ENCODE data around the gene GIMAP8.
"Not testable (repeated sequence)": the region's sequence is repeated elsewhere in the genome, so short reads cannot be mapped to it uniquely, and the experiment has no call there.

GIMAP8 gene

GRCh38 chr7:150453892-150454291 is 3.5 kb downstream of the GIMAP8 start:
- DNase-seq (ENCODE audit: low spot score): no peak
- Histone ChIP-seq H3K27ac (replicated peaks; ENCODE audit: low read length) (no peak overlapping the region), H3K18ac (ENCODE audit: low read length) (no peak overlapping the region), H3K4me2 (ENCODE audit: insufficient read depth, low read length, poor library complexity, severe bottlenecking) (no peak overlapping the region), H3K9ac (ENCODE audit: low read depth, low read length, poor library complexity) (peak overlapping the region; percentile 9), H3K14ac (ENCODE audit: low read length) (no peak overlapping the region), H2BK5ac (ENCODE audit: low read length) (no peak overlapping the region), H2AK5ac (ENCODE audit: low read depth, low read length) (no peak overlapping the region), H3K4me3 (ENCODE audit: low read length in 2 of 2) (no peak overlapping the region), H4K91ac (ENCODE audit: low read depth, low read length, poor library complexity) (no peak overlapping the region), H3K79me1 (ENCODE audit: low read depth, low read length) (no peaks in the 10 kb centered on the region), H3K36me3 (replicated peaks in 1 of 2; ENCODE audit: control insufficient read depth in 2 of 2, insufficient read depth in 2 of 2, low read length in 2 of 2) (no peaks in the 10 kb centered on the region), H3K9me3 (replicated peaks in 1 of 2; ENCODE audit: control insufficient read depth in 2 of 2, insufficient read depth in 1 of 2, low read depth in 1 of 2, low read length in 2 of 2) (peaks cover 0 to 9% of the 10 kb centered on the region in 2 donors), H2BK12ac (ENCODE audit: low read length) (no peak overlapping the region), H3K23ac (ENCODE audit: low read depth, low read length, poor library complexity) (peak overlapping the region; percentile 27), H2AFZ (ENCODE audit: low read length) (no peak overlapping the region), H4K8ac (ENCODE audit: low read depth, low read length) (no peak overlapping the region), H3K4me1 (ENCODE audit: control insufficient read depth in 2 of 2, insufficient read depth in 1 of 2, low read depth in 1 of 2, low read length in 2 of 2) (peaks cover 0 to 4% of the 10 kb centered on the region in 2 donors), H2BK15ac (ENCODE audit: low read length) (no peak overlapping the region), H2BK120ac (ENCODE audit: low read depth, low read length) (no peak overlapping the region), H3K27me3 (ENCODE audit: control insufficient read depth in 3 of 3, insufficient read depth in 3 of 3, low read depth in 1 of 3, low read length in 3 of 3) (peaks cover 0 to 31% (median 0%) of the 10 kb centered on the region in 3 experiments), H3K4ac (ENCODE audit: low read length) (no peak overlapping the region)
- WGBS, 2 donors (ENCODE audit: extremely low coverage in 2 of 2, insufficient read length in 2 of 2, insufficient replicate concordance in 1 of 2): no CpG with 5 or more reads among the region's 5 CpGs

GRCh38 chr7:150457064-150457463 is 6.6 kb downstream of the GIMAP8 start:
- not testable (repeated sequence) for H3K4ac ChIP-seq (ENCODE audit: low read length); H3K23ac ChIP-seq (ENCODE audit: low read depth, low read length, poor library complexity); H3K4me1 ChIP-seq (ENCODE audit: control insufficient read depth in 2 of 2, insufficient read depth in 1 of 2, low read depth in 1 of 2, low read length in 2 of 2); H3K14ac ChIP-seq (ENCODE audit: low read length); H3K18ac ChIP-seq (ENCODE audit: low read length); H3K79me1 ChIP-seq (ENCODE audit: low read depth, low read length); H2BK120ac ChIP-seq (ENCODE audit: low read depth, low read length); H3K4me3 ChIP-seq (ENCODE audit: low read length in 2 of 2); H3K27ac ChIP-seq (replicated peaks; ENCODE audit: low read length); H3K9me3 ChIP-seq (replicated peaks in 1 of 2; ENCODE audit: control insufficient read depth in 2 of 2, insufficient read depth in 1 of 2, low read depth in 1 of 2, low read length in 2 of 2); H2BK5ac ChIP-seq (ENCODE audit: low read length); H3K9ac ChIP-seq (ENCODE audit: low read depth, low read length, poor library complexity); H2BK12ac ChIP-seq (ENCODE audit: low read length); H2BK15ac ChIP-seq (ENCODE audit: low read length); DNase-seq (ENCODE audit: low spot score); H4K91ac ChIP-seq (ENCODE audit: low read depth, low read length, poor library complexity); H3K4me2 ChIP-seq (ENCODE audit: insufficient read depth, low read length, poor library complexity, severe bottlenecking); H4K8ac ChIP-seq (ENCODE audit: low read depth, low read length); H2AFZ ChIP-seq (ENCODE audit: low read length); H3K36me3 ChIP-seq (replicated peaks in 1 of 2; ENCODE audit: control insufficient read depth in 2 of 2, insufficient read depth in 2 of 2, low read length in 2 of 2); H2AK5ac ChIP-seq (ENCODE audit: low read depth, low read length); H3K27me3 ChIP-seq (ENCODE audit: control insufficient read depth in 3 of 3, insufficient read depth in 3 of 3, low read depth in 1 of 3, low read length in 3 of 3)
- WGBS, 2 donors (ENCODE audit: extremely low coverage in 2 of 2, insufficient read length in 2 of 2, insufficient replicate concordance in 1 of 2): no CpG with 5 or more reads among the region's 5 CpGs

GRCh38 chr7:150458235-150458634 is 7.8 kb downstream of the GIMAP8 start:
- no peak for DNase-seq (ENCODE audit: low spot score)
- Histone ChIP-seq H2AFZ (ENCODE audit: low read length) (no peak overlapping the region), H2BK120ac (ENCODE audit: low read depth, low read length) (no peak overlapping the region), H3K4me2 (ENCODE audit: insufficient read depth, low read length, poor library complexity, severe bottlenecking) (no peak overlapping the region), H3K14ac (ENCODE audit: low read length) (no peak overlapping the region), H2BK12ac (ENCODE audit: low read length) (no peak overlapping the region), H2AK5ac (ENCODE audit: low read depth, low read length) (no peak overlapping the region), H3K79me1 (ENCODE audit: low read depth, low read length) (no peaks in the 10 kb centered on the region), H2BK15ac (ENCODE audit: low read length) (no peak overlapping the region), H3K4me3 (ENCODE audit: low read length in 2 of 2) (no peak overlapping the region), H3K9me3 (replicated peaks in 1 of 2; ENCODE audit: control insufficient read depth in 2 of 2, insufficient read depth in 1 of 2, low read depth in 1 of 2, low read length in 2 of 2) (peaks cover 0 to 9% of the 10 kb centered on the region in 2 donors), H3K4ac (ENCODE audit: low read length) (no peak overlapping the region), H3K18ac (ENCODE audit: low read length) (no peak overlapping the region), H2BK5ac (ENCODE audit: low read length) (no peak overlapping the region), H3K23ac (ENCODE audit: low read depth, low read length, poor library complexity) (no peak overlapping the region), H3K9ac (ENCODE audit: low read depth, low read length, poor library complexity) (no peak overlapping the region), H3K36me3 (replicated peaks in 1 of 2; ENCODE audit: control insufficient read depth in 2 of 2, insufficient read depth in 2 of 2, low read length in 2 of 2) (no peaks in the 10 kb centered on the region), H3K4me1 (ENCODE audit: control insufficient read depth in 2 of 2, insufficient read depth in 1 of 2, low read depth in 1 of 2, low read length in 2 of 2) (no peaks in the 10 kb centered on the region), H3K27me3 (ENCODE audit: control insufficient read depth in 3 of 3, insufficient read depth in 3 of 3, low read depth in 1 of 3, low read length in 3 of 3) (no peaks in the 10 kb centered on the region), H4K91ac (ENCODE audit: low read depth, low read length, poor library complexity) (no peak overlapping the region), H4K8ac (ENCODE audit: low read depth, low read length) (no peak overlapping the region), H3K27ac (replicated peaks; ENCODE audit: low read length) (no peak overlapping the region)
- WGBS, 2 donors (ENCODE audit: extremely low coverage in 2 of 2, insufficient read length in 2 of 2, insufficient replicate concordance in 1 of 2): no CpG with 5 or more reads among the region's 1 CpG

- Histone ChIP-seq H4K8ac (ENCODE audit: low read depth, low read length) (no peak overlapping the region), H4K91ac (ENCODE audit: low read depth, low read length, poor library complexity) (no peak overlapping the region), H3K9me3 (replicated peaks in 1 of 2; ENCODE audit: control insufficient read depth in 2 of 2, insufficient read depth in 1 of 2, low read depth in 1 of 2, low read length in 2 of 2) (peaks cover 0 to 9% of the 10 kb centered on the region in 2 donors), H2AK5ac (ENCODE audit: low read depth, low read length) (no peak overlapping the region), H2BK5ac (ENCODE audit: low read length) (no peak overlapping the region), H3K9ac (ENCODE audit: low read depth, low read length, poor library complexity) (no peak overlapping the region), H3K14ac (ENCODE audit: low read length) (no peak overlapping the region), H3K4me2 (ENCODE audit: insufficient read depth, low read length, poor library complexity, severe bottlenecking) (no peak overlapping the region), H3K79me1 (ENCODE audit: low read depth, low read length) (no peaks in the 10 kb centered on the region), H3K23ac (ENCODE audit: low read depth, low read length, poor library complexity) (no peak overlapping the region), H2BK12ac (ENCODE audit: low read length) (no peak overlapping the region), H3K27me3 (ENCODE audit: control insufficient read depth in 3 of 3, insufficient read depth in 3 of 3, low read depth in 1 of 3, low read length in 3 of 3) (no peaks in the 10 kb centered on the region), H3K4ac (ENCODE audit: low read length) (no peak overlapping the region), H2BK120ac (ENCODE audit: low read depth, low read length) (no peak overlapping the region), H3K18ac (ENCODE audit: low read length) (no peak overlapping the region), H3K4me3 (ENCODE audit: low read length in 2 of 2) (no peak overlapping the region), H3K4me1 (ENCODE audit: control insufficient read depth in 2 of 2, insufficient read depth in 1 of 2, low read depth in 1 of 2, low read length in 2 of 2) (no peaks in the 10 kb centered on the region), H2BK15ac (ENCODE audit: low read length) (no peak overlapping the region), H2AFZ (ENCODE audit: low read length) (no peak overlapping the region), H3K36me3 (replicated peaks in 1 of 2; ENCODE audit: control insufficient read depth in 2 of 2, insufficient read depth in 2 of 2, low read length in 2 of 2) (no peaks in the 10 kb centered on the region), H3K27ac (replicated peaks; ENCODE audit: low read length) (no peak overlapping the region)
- no CpG with 5 or more reads among the region's 1 CpG for WGBS, 2 donors (ENCODE audit: extremely low coverage in 2 of 2, insufficient read length in 2 of 2, insufficient replicate concordance in 1 of 2)
- DNase-seq (ENCODE audit: low spot score): no peak
Measured at GRCh38 chr7:150458756-150459155, 8.3 kb downstream of the GIMAP8 start.

All from neuronal stem cell (in vitro differentiated cells).